GM18873 (cell line): ENCODE data around the gene TGFB1I1.
A peak's percentile ranks its signal among the peaks of the same experiment; 100 is the strongest.
"Not testable (repeated sequence)": the region's sequence is repeated elsewhere in the genome, so short reads cannot be mapped to it uniquely, and the experiment has no call there.

Experiments used
- ATAC-seq: cut with Tn5 transposase; IDR thresholded peaks from one replicate; pipeline ENCODE4 v1.9.1; 2021; ENCODE audit warnings: mild to moderate bottlenecking, moderate library complexity, moderate number of reproducible peaks; ENCODE audit not compliant: unreplicated experiment, low FRiP score

Gene TGFB1I1

DNA sequence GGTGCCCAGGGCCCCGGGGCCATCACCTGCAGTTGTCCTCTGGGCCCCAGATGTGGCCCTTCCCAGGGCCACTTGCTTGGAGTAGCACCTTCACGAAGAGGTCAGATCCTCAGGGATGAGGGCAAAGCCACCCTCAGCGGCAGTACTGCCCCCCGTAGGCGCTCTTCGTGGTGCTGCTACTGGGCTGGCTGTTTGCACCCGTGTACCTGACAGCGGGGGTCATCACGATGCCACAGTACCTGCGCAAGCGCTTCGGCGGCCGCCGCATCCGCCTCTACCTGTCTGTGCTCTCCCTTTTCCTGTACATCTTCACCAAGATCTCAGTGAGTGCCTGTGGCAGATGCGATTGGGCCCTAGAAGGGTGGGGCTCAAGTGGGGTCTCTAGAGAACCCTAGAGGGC lies 13.6 kb downstream of the TGFB1I1 start:
- no peak for ATAC-seq

DNA sequence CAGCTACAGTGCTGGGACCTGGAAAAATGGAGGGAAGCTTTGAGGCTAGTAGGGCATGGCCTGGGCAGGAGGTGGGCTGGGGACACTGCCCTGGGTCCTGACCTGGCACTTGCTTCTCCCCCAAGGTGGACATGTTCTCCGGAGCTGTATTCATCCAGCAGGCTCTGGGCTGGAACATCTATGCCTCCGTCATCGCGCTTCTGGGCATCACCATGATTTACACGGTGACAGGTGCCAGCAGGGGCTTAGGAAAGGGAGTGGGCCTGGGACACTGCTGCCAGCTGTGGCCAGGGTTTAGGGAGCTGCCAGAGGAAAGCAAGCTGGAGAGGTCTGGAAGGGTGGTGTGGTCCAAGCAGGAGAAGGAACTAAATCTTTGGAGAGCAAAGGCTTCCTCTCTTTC lies 14.1 kb downstream of the TGFB1I1 start:
- ATAC-seq: no peak

DNA sequence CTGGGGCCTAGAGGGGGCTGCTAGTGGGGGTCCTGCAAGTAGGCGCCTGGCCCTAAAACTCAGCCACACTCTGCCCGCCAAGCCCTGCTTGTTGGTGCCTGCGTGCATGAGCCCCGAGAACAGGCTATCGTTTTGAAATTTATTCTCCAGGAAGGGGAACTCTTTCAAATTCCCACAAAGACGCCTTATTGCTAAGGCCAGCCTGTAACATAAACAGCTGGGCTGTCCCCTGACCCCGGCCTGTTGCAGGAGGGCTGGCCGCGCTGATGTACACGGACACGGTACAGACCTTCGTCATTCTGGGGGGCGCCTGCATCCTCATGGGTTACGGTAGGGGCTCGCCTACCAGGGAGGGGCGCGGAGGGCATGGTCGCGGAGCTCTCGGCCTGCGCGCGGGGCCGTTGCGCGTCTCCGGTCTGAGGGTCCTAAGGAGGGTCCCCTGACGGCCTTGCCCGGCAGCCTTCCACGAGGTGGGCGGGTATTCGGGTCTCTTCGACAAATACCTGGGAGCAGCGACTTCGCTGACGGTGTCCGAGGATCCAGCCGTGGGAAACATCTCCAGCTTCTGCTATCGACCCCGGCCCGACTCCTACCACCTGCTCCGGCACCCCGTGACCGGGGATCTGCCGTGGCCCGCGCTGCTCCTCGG lies 15.2 kb downstream of the TGFB1I1 start:
- ATAC-seq: no peak

DNA sequence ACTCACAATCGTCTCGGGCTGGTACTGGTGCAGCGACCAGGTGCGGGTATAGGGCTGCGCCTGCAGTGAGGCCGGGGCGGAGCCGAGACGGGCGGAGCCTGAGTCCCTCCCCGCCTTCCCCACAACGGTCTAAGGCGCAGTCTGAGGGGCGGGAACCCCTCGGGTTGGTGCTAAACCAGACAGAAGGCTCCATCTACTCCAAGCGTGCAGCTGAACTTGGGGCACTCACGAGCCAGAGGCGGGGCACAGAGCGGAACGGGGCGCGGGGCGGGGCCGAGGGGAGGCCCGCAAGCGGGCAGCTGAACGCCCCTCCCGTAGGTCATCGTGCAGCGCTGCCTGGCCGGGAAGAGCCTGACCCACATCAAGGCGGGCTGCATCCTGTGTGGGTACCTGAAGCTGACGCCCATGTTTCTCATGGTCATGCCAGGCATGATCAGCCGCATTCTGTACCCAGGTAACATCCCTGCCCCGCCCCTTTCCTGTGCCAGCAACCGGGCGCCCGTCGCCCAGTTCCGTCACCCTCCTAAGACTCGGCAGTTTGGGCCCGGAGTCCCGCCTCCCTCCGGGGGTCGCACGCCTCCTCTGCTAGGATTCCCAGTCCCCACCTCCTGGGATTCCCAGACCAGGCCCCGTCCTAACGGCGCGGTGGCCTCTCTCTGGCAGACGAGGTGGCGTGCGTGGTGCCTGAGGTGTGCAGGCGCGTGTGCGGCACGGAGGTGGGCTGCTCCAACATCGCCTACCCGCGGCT lies 15.9 kb downstream of the TGFB1I1 start:
- ATAC-seq: peak; percentile 63

DNA sequence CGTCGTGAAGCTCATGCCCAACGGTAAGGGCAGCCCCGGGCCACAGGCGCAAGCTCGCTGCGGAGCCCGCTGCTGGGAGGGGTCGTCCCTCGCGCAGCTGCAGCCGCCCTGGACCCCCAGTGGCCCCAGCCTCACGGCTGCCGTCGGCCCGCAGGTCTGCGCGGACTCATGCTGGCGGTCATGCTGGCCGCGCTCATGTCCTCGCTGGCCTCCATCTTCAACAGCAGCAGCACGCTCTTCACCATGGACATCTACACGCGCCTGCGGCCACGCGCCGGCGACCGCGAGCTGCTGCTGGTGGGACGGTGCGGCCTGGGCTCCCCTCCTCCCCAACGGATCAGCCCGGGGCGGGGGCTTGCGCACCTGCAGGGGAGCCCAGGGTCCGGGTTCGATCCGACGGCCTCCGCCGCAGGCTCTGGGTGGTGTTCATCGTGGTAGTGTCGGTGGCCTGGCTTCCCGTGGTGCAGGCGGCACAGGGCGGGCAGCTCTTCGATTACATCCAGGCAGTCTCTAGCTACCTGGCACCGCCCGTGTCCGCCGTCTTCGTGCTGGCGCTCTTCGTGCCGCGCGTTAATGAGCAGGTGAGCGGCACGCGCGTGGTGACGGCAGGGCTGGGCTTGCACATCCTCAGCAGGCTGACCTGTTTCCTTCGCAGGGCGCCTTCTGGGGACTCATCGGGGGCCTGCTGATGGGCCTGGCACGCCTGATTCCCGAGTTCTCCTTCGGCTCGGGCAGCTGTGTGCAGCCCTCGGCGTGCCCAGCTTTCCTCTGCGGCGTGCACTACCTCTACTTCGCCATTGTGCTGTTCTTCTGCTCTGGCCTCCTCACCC lies 16.7 kb downstream of the TGFB1I1 start:
- ATAC-seq: no peak

DNA sequence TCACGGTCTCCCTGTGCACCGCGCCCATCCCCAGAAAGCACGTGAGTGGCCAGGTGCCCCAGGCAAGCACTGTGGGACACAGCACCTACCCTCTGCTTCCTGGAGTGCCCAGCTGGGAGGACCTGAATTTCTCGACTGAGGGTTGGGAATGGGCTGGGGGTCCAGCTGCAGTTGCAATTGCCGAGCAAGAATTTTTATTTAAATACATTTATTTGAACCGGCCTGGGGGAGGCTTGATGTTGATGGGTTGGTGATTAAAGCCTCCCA lies 17.3 kb downstream of the TGFB1I1 start:
- ATAC-seq: no peak

DNA sequence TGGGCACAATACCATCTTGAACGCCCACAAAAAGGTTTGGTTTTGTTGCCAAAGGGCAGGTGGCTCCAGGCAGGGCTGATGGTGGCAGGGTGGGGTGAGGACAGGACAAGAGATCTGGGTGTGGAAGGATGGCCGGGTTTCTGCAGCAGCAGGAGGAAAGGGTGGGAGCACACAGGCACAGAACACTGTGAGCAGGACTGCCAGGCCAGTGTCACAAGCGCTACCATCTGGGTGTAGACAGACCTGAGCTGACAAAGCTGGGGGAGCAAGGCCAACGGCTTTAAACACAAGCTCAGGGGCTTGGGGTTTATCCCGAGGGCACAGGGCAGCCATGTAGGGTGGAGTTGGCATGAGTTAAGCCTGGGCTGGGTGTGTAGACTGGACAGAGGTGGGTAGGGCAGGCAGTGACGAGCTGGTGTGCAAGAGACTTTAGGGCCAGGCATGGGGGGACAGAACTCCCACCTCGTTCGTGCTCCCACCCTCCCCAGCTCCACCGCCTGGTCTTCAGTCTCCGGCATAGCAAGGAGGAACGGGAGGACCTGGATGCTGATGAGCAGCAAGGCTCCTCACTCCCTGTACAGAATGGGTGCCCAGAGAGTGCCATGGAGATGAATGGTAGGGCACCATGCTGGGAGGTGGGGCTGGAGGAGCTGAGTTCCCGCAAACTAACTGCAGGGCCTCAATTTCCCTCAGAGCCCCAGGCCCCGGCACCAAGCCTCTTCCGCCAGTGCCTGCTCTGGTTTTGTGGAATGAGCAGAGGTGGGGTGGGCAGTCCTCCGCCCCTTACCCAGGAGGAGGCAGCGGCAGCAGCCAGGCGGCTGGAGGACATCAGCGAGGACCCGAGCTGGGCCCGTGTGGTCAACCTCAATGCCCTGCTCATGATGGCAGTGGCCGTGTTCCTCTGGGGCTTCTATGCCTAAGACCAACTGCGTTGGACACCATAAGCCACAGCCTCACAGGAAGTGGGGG lies 17.9 kb downstream of the TGFB1I1 start:
- ATAC-seq: no peak

DNA sequence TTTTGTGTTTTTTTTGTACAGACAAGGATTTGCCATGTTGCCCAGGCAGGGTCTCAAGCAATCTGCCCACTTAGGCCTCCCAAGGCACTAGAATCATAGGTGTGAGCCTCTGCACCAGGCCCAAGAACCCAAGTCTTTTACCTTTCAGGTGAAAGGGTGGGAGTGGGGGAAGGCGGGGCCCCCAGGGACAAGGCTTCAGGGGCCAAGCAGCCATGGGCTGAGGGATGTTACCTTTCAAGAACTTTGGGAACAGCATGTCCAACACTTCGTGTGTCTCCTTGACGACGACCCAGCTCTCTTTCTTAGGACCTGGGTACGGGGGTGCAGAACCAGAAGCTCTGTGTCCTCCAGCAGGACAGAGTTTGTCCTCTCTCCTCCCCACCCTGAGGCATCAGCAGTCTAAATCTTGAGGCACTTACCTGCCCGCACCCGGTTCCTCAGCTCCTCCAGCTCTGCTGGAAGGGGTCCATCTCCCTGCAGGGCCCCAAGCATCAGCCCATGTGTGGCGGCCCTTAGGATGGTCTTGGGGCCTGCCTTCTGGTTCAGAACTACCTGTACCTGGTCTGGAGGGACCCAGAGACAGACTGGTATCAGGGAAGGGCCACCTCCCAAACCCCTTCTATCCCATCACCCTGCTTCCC lies 19.9 kb downstream of the TGFB1I1 start:
- no peak for ATAC-seq

DNA sequence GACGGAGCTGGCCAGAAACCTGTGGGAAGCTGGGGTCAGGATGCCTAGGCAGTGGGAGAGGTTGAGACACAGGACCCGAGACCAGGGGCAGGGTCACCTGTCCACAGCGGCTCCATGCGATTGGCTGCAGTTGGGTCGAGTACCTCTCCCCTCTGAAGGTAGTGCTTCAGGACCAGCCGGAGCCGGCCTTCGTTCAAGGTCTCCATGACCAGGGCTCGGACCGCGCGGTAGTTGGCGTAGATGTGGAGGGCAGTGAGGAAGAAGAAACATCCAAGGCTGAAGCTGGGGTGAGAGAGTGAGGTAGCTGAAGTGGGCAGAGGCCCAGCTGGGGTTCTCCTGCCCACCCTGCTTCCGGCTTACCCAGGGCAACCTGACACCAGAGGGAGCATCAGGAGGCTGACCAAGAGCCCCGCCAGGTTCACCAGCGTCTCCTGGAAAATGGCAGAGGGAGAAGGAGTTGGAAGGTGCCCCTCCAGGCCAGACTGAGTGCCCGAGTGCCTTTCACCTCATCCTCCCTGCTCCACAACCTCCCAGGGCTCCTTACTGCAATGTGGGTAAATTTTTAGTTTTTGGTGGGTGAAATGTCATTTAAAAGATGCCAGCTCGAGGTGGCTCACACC lies 21.7 kb downstream of the TGFB1I1 start:
- ATAC-seq: no peak

DNA sequence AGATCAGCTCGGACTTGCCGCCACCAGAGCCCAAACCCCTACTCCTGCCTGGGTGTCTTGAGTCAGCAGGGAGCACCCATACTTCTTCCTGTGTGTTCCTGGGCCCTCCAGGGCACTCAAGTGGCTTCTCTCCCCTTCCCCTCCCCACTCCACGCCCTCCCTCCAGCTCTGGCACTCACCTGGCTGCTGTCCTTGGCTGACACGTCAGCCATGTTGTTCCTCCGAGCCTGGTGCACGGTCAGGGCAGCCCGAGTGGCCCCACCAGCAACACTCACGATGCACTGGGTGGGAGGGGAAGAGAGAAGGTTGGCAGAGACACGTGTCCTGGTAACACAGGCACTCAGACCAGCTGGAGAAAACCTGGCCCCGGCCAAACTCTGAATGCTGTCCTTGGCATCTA lies 24.7 kb downstream of the TGFB1I1 start:
- ATAC-seq: no peak

DNA sequence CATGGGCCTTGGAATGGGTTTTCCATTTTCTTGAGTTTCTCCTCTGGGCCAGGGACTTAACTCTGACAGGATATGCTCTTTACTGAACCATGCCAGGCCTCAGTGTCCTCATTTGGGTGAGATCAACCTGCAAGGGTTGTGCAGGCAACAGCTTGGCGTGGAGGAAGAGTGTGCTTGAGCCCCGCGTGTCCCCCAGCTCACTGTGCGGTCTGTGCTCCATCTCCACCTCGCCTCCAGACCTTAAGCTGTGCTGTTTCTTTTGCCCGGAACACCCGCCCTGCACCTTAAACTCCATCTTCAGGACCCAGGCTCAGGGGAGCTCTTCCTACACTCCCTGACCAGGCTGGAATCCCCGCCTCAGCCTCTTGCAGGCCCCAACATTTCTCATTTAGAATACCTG lies 26.5 kb downstream of the TGFB1I1 start:
- ATAC-seq: no peak

DNA sequence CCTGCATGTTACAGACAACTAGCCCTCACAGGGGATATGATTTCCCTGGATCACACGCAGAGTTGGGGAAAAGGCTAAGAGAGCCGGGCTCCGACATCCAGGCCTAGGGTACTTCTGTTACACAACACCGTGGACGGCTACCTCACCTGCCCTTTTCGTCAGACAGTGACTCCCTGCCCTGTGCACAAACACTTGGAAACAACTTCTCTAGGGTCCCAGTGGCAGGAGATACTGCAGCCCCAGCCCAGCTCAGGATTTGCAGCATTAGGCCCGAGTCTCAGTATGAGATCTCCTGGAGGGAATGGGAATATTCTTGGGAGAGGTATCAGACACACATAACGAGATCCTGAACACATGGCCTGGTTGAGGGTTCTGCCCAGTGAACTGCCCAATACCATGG lies 28.0 kb downstream of the TGFB1I1 start:
- no peak for ATAC-seq

DNA sequence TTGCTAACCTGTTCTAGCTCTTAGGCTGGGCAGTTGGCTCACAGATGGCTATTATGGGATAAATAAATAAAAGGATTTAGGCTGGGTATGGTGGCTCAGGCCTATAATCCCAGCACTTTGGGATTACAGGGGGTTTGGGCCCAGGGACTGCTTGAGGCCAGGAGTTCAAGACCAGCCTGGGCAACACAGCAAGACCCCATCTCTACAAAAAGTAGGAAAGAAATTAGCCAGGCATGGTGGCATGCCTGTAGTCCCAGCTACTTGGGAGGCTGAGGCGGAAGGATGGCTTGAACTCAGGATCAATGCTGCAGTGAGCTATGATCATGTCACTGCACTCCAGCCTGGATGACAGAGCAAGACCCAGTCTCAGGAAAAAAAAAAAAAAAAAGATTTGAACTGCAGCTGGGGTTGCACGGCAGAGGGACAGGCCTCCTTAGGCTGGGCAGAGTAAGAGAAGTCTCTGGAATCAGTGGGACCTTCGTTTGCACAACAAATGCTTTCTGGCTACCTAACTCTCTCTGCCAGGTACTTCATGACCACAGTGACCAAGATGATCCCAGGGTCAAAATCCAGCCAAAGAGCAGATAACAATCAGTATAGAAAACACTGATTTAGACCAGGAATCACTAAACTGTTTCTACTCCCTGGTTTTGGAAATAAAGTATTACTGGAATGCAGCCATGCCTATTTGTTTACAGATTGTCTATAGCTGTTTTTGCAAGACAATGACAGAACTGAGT lies 29.4 kb downstream of the TGFB1I1 start:
- no peak for ATAC-seq

DNA sequence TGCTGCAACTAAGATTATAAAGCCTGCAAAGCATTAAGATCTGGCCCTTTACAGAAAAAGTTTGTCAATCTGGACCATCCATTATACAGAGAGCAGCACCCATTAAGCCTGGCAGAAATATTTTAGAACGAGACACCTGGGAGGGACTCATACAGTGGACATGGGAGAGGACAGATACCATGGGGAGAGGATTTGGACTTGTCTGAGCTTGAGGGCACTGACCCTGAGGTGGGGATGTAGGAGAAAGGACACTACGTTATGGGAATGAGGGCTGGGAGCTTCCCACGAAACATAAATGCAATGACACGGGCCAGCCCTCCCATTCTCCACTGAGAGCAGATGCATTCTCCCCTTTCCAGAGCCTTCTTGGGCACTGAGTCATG lies 30.0 kb downstream of the TGFB1I1 start:
- ATAC-seq: no peak

DNA sequence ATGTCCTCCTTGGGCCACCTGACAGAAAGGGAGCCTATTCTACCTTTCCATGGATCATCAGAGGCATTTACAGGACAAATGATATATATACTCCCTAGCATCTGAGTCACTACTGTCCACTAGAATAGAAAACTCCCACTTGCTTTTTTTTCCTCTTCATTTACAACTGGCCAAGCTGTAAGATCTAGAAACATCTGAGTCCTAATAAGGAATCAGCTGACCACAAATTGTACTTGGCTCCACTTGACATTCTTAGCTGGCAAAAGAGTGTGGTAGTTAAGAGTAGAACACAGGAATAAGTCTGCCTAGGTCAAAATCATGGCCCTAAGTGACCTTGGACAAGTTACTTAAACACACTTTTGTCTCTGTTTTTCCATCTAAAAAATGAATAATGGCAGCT lies 31.0 kb downstream of the TGFB1I1 start:
- ATAC-seq: no peak

DNA sequence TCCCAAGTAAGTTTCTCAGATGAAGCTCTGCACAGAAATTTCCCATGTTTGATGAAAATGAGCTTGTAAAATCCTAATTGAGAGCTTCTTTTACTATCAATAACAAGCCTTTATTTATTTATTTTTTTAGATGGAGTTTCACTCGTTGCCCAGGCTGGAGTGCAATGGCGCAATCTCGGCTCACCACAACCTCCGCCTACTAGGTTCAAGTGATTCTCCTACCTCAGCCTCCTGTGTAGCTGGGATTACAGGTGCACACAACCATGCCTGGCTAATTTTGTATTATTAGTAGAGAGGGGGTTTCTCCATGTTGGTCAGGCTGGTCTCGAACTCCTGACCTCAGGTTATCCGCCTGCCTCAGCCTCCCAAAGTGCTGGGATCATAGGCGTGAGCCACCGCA lies 31.6 kb downstream of the TGFB1I1 start:
- not testable (repeated sequence) for ATAC-seq

DNA sequence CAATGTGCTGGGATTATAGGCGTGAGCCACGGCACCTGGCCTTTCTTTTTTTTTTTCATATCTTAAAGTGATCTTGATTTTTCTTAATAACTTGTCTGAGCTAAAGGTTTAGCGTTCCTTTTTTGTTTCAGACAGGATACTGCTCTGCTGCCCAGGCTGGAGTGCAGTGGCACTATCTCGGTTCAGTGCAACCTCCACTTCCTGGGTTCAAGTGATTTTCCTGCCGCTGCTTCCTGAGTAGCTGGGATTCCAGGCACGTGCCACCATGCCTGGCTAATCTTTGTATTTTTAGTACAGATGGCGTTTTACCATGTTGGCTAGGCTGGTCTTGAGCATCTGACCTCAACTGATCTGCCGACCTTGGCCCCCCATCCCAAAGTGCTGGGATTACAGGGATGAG lies 32.2 kb downstream of the TGFB1I1 start:
- no peak for ATAC-seq

DNA sequence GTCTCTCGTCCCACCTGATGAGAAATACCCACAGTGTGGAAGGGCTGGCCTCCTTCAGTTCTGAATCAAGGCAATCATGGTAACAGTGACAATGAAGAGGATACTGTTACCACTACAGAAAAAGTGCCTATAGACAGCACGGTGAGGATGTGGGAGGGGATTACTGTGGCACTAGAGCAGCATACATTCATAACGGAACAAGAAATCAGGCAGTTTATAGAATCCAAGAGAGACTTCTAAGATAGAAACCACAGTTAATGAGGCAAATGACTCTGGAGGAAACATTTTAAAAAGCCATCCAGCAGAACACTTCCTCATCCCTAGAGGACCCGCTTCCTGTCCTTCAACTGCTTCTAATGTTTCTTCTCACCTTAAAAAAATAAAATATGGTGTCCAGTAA lies 33.5 kb downstream of the TGFB1I1 start:
- peak; percentile 38 for ATAC-seq

DNA sequence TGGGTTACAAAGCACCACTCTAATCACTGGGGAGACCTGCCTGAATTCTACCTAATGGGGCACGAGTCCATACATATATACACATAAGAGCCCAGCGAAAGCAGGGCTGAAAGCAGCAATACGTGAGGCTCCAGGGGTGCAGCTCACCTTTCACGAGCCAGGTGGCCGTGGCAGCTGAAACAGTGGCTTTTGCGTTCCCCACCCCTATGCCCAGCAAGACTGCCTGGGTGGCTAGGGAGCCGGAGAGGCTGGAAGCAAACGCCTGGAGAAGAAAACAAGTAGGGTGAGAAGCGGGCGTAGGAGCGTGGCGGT lies 35.6 kb downstream of the TGFB1I1 start:
- ATAC-seq: peak; percentile 4
